Femur (tissue), 1 donor: ENCODE measurements around the gene TGFBR1.

ENCODE experiments used
- DNase-seq: peaks from one replicate; pipeline ENCODE4 v3.0.0-alpha.2; 2017

Gene TGFBR1

DNA sequence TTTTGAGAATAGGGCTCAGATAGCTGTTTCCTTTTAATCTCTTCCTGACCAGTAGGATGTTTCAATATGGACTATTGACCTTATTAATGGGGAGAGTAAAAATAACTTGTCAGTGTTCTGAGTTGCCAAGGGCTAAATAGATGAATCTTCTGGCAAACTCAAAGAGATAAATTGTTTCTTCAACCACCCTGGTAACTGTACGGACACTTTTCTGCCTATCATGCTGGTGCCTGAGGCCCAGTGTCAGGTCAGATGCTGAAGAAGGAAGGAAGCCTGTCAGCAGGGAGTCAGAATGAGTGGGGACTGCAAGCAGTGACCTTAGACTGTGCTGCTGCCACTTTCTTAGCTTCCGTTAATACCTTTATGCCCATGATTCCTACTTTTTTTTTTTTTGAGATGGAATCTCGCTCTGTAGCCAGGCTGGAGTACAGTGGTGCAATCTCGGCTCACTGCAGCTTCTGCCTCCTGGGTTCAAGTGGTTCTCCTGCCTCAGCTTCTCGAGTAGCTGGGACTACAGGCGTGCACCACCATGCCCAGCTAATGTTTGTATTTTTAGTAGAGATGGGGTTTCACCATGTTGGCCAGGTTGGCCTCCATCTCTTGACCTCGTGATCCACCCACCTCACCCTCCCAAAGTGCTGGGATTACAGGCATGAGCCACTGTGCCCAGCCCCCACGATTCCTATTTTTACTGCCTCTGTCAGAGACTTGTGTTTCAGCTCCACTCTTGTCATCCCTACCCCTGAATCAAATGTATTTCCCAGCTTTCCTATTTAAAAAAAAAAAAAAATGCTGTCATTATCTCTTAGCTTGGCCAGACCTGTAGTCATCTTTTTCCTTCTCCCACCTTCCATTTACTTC, 33.7 kb downstream of the TGFBR1 start:
- DNase-seq: no peak

DNA sequence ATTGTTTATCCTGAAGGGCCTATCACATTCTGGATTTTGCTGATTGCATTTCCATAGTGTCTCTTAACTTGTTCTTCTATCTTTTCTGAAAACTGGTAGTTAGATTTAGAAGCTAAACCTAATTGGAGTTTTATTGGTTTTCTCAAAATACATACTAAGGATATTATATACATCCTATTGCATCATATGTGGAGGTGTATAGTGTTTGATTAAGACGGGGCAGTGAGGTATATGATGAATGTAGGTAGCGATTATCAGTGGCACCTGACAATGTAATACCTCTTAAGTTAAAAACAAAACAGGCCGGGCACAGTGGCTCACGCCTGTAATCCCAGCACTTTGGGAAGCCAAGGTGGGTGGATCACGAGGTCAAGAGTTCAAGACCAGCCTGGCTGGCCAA, 35.0 kb downstream of the TGFBR1 start:
- DNase-seq: no peak

DNA sequence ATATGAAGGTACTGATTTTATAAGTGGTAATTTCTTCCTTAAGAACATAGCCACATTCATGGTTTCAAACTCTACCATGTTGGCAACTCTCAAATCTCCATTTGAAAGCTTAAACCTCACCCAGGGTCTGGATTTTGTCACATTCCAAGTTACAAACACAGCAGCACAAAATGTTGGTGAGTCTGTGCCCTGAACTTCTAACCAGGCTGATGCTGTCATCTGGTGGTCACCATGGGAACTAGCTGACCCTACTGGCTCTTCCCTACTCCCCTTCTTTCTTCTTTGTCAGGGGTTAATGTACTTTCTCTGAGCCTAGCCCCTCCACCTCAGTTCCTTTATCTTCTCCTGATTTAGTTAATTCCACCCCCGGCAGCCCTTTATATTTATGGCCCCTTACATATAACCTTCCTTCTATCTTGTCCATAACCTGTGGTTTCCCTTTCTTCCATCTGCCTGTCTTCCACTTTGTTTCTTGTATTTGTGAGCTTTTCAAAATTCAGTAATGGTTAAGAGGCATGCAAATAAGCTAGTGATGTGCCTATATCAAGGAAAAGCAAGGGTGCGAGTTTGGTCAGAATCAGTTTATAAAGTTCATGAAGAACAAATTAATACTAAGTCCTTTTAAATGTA, 35.9 kb downstream of the TGFBR1 start:
- DNase-seq: peak; percentile 53

DNA sequence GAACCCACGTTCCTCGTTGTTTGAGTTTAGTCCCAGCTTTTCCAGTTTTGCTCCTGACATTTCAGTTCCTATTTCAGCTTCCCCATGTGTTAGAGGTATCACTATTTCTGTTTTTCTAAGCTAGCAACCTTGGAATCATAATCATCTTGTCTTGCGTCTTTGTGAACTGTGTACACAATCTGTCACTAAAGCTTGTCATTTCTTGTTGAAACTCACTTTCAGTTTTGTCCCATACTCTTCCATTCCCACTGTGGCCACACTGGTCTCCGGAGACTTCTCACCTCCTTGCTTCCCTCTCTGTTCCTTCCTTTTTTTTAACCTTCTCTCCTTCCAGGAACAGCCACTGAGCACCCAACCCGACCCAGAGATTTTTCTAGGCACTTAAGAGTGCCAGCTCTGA, 36.9 kb downstream of the TGFBR1 start:
- no peak for DNase-seq

DNA sequence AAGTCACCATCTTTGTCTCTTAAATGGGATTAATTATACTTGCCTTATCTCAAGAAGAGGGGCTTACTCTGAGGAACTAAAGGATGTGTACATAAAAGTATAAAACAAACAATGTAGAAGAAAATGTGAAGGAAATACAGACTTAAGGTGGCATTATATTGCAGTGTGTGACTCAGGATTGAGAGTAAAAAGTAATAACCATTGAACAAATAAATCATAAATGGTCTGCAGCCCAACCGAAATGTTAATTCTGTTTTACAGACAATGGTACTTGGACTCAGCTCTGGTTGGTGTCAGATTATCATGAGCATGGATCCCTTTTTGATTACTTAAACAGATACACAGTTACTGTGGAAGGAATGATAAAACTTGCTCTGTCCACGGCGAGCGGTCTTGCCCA, 37.4 kb downstream of the TGFBR1 start:
- DNase-seq: no peak

DNA sequence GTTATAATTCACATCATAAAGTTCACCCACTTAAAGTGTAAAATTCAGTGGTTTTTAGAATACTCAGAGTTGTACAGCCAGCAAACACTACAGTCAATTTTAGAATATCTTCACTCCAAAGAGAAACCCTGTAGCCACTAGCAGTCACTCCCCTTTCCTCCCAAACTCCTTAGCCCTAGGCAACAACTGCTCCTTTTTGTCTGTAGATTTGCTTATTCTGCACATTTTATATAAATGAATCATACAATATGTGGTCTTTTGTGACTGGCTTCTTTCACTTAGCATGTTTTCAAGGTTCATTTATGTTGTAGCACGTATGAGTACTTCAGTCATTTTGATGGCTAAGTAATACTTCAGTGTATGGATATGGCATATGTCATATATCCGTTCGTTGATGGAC, 38.7 kb downstream of the TGFBR1 start:
- DNase-seq: no peak

DNA sequence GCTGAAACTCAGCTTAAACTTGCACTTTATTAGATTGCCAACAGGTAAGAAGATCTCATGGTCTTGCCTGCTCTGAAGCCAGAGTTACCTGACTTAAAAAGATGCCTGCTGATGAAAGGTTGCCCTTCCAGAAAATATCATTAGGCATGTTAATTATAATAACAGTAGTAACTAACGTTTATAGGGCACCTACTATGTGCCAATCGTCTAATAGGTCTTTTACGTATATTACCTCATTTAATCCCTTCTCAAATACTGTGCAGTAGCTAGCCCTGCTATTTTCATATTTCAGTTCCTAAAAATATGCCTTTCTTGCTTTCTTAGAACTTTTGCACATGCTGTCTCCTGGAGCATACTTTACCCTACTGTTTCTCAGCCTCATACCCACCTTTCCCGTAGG, 40.1 kb downstream of the TGFBR1 start:
- no peak for DNase-seq

DNA sequence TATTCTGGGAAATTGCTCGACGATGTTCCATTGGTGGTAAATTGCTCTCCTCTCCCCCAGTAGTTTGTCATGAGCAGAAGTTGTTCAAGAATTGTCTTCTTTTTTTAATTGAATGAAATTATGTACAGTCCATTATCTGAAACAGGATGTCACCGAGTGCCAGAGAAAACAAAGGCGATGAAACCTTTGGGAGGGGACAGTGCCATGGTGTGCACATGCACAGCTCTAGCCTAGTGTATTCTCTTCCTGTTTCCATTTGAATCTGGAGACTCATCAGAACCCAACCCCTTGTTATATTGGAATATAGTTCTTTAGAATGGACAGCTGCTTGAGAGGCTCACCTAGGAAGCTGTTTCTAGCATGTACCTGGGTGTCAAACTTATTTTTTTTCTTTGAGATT, 41.7 kb downstream of the TGFBR1 start:
- DNase-seq: no peak

DNA sequence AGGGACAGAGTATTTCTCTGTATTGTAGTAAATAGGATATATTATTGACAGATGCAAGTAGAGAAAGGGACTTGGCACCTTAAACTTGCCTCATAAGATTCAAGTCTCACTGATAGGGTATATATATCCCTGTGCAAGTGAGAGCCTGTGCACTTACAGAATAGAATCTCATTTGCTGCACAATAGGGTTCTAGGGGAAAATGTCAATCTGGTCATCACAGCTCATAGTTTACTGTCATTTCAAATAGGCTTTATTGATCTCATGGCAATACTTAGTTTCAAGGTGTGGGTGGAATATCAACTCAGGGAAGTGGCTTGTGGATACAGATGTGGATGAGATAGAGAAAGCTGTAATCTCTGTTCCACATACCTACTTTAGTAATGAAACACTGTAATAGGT, 42.3 kb downstream of the TGFBR1 start:
- DNase-seq: no peak

DNA sequence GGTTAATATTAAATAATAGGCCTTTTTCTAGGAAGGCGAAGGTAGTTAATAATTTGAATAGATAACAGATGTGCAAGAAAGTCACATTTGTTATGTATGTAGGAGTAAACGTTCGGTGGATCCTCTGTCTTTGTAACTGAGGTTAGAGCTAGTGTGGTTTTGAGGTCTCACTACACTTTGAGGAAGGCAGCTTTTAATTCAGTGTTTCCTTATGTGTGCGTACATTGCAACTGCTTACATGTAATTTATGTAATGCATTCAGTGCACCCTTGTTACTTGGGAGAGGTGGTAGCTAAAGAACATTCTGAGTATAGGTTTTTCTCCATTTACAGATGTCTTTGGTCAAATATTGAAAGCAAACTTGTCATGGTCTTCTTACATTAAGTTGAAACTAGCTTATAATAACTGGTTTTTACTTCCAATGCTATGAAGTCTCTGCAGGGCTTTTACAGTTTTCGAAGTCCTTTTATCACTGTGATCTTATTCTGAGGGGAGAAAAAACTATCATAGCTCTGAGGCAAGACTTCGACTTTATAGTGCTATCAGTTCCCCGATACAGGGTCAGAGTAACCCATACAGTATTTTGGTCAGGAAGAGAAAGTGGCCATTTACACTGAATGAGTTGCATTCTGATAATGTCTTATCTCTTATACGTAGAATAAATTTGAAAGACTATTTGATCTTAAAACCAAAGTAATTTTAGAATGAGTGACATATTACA, 45.7 kb downstream of the TGFBR1 start:
- DNase-seq: no peak

DNA sequence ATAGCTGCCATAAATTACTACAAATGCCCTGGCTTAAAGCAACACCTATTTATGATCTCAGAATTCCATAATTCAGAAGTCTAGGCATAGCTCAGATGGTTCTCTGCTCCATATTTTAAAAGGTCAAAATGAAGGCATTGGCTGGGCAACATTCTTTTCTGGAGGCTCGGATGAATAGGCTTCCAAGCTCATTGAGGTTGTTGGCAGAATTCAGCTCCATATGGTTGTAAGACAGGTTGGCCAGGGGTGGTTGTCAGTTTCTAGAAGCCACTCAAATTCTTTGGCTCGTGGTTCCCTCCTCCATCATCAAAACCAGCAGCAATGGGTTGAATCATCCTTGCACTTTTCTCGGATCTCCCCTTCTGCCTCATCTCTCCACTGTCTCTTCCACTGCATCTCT, 49.4 kb downstream of the TGFBR1 start:
- DNase-seq: no peak

DNA sequence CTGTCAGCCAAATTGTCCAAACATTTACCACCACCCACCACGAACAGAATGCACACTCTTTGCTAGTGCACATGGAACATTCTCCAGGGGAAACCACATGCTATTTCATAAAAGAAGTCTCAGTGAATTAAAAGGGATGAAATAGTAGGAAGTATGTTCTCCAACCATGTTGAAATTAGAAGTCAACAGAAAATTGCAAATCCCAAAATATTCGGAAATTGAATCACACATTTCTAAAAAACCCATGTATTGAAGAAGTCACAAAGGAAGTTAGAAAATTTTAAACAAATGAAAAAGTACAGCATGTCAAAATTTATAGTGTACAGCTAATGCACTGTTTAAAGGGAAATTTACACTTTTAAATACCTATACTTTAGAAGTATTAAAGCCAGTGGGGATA, 50.8 kb downstream of the TGFBR1 start:
- no peak for DNase-seq

DNA sequence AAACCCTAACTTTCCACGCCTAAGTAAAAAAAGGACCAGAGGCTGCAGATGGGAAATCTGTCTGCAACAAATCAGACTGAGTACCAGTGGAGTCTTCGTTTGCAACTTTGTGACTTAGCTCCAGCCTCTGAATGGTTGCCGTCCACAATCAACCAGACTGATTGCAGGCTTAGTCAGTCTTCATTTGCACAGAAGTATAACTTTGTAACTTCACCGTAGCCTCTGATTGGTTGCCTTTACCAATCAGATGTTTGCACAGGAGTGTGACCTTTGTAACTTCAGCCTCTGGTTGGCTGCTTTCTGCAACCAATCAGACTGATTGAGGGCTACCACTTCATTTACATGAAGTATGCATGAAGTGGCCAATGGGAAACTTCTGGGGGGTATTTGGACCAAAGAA, 53.7 kb downstream of the TGFBR1 start:
- no peak for DNase-seq

DNA sequence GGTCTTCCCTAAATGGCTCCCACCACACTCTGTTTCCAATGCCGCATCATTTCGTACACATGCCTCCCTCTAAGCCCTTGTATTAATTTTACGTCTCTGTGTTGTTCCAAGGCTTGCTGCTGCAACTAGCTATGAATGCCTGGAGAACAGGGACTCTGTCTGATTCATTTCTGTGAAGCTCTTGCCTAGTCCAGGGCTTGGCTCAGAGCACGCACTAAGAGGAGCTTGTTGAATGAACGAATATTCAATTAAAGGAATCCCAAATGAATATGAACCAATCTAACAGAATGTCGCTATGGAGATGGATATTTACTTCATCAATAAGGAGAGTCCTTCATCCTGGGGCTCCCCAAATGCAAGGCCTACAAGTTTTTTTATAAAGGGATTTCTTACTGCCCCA, 55.3 kb downstream of the TGFBR1 start:
- DNase-seq: no peak

DNA sequence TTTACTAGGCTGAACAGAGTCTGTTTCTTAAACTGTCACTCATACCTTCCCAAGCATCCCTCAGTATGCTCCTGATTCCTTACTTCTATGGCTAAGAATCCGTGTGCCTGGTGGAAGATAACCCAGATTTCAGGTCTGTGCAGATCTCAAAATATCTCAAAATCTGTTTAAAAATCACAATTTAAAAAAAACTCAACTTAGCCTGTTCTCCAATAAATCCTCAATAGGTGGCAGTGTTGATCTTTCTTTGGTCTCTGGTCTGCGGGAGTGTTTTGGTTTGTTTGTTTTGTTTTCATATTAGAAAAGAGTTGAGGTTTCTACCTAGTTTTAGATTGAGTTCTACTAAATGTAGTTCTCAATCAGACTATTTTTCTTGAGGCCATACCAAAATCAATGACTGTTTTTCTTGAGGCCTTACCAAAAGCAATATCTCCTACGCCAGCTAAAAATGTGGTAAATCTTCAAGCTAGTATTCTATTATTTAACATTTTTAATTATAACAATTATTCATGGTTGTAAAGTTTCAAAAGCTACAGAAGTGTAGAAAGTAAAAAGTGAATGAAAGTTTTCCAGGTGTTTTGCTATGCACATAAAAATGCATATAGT, 57.9 kb downstream of the TGFBR1 start:
- DNase-seq: no peak

DNA sequence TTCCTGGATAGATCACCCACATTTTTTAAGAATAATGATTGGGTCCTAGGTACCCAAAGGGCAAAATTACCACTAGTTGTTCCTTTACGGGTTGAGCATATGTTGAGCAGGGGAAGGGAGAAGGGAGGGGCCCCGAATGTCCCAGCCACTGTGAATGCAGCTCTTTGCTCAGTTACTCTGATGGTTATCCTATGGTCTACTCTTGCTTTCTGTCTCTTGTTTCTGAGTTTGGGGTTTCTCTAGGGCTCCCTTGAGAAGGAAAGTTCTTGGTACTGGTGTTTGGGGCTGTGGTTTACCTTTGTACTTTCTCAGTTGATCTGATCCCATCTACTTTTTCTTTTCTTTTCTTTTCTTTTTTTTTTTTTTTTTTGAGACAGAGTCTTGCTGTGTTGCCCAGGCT, 61.2 kb downstream of the TGFBR1 start:
- DNase-seq: no peak

DNA sequence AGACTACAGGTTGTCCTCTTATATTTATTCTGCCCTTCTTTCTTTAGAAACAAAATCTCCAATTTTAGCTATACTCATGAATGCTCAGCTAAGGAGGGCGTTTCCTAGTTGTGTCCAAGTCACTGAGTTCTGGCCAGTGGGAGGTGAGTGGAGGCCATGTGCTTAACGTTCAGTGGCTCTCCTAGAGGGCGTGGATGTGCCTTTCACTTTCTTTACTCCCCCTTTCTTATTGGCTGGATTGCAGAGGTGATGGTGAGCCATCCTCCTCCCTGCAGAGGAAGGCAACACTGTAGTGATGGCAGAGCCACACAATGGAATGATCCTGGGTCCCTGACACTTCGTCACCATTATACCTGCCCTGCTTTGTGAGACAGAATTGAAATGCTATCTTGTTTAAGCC, 62.2 kb downstream of the TGFBR1 start:
- no peak for DNase-seq

DNA sequence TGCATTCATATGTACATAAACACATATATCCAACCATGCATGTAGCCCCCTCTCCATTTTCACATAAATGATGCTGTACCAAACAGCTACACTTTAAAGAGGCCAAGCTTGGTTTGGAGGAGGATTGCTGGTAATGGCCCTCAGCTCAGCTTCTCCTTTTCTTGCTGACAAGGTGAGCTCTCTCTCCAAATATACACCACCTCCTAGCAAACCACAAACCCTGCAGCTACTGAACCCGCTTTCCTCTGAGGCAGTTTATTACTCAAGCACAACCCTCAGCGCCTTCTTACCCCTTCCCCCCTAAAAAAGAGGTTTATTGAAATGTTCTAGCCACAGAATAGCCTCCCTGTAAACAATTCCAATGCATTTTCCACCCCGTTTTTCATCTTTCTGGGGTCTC, 62.8 kb downstream of the TGFBR1 start:
- DNase-seq: no peak

DNA sequence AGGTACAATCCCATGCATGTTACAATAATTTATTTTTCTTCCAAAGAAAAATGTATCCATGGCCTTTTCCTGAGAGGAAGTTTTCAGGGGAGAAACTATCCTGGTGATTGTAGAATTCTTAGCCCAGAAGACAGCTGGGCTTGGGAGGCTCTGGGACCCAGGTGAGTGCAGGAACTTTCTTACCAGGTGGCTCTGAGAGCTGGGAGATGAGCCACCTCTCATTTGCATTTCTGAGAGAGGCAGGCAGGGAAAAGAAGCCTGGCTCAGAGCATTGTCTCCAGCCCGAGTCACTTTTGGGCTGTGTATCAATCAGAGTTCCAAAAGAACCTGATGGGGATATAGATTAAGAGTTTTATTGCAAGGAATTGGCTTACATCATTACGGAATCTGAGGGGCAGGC, 64.2 kb downstream of the TGFBR1 start:
- DNase-seq: no peak

DNA sequence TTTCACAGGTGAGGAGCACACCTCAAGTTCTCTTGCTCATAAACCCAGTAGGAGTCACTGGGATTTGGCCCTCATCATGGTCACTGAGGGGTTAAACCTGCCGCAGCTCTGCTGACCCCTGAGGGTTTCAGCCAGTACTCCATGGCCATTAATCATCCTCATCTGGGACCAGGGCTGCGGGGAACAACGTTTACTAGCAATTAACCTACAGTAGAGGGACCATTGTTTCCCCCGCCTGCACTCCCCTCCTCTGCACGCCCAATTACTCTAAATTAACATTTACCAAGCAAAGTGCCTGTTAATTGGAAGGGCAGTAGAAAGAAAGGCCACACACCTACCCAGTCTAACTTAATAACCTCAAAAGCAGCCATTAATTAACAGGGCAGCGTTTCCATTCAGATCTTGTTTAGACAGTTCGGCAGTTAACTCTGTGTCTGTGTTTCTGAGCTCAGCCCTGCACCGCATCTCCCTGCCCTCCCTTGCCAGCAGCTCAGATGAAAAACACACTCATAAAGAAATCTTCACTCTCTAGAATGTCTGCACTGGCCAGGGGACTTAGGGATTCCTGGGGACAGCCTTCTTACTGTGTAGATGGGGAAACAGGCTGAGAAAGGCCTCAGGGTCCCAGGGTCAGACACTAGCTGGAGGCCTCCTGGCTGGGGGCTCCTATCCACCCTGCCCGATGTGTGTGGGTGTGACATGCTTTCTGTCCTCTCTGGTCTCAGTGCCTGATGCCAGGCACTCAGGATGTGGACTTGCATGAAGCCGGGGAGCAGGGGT, 65.3 kb downstream of the TGFBR1 start:
- DNase-seq: no peak

DNA sequence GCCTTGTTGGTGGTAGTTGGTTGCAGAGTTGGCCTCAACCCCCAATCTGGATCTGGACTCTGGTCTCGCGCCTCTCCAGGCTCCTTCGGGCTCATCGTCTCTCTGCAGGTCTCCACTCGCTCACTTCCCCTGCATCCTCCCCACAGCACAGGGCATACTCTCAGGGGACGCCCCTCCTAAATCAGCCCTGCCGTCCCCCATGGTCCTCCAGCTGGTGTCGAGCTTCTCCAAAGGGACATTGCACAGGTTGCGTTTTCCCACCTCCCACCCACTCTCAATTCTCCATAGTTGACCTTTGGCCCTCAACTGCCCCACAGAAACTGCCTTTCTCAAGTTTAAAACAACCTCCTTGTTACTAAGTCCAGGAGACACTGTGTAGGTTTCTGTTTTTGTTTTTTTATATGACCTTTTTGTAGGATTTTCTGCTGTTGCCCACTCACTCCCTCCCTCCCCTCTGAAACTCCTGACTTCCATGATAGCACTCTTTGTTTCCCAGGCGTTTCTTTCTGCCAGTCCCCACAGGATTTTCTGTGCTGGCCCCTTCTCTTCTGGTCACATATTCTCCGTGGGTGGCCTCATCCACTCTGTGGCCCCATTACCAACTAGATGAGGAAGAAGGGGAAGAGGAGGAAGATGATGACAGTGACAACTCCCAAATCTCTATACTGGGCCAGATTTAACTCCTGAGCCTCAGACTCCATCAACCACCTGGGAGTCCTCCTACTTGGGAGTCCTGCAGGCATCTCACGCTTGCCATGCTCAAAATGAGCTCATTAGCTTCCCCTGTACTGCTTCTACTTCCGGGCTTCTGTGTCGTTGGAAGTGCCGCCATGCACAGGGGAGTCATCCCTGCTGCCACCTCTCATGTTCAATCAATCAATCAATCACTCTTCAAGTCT, 66.6 kb downstream of the TGFBR1 start:
- DNase-seq: no peak
